DMS153 (cell line): Measurements from ENCODE around the gene RCL1.

Source experiments
- DNase-seq: peaks from one replicate; lab custom pipeline; 2025; lab: John Stamatoyannopoulos, UW

Gene RCL1

DNA sequence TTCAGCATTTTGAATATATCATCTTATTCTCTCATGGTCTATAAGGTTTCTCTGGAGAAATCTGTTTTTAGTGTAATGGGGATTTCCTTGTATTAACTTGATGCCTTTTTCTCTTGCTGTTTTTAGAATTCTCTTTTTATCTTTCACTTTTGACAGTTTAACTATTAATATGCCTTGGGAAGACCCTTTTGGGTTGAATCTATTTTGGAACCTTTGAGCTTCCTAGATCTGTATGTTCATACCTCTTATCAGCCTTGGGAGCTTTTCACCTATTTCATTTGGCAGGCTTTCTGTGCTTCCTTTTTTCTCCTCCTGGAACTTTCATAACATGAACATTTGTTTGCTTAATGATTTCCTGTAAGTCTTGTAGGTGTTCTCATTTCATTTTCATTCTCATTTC lies 22.2 kb downstream of the RCL1 start:
- no peak for DNase-seq

GRCh38 chr9:4815381-4815956 lies 22.7 kb downstream of the RCL1 start:
- no peak for DNase-seq

- no peak for DNase-seq
These were observed 27.4 kb downstream of the RCL1 start for GRCh38 chr9:4820168-4820567.

GRCh38 chr9:4821133-4821532 lies 28.4 kb downstream of the RCL1 start:
- no peak for DNase-seq

GRCh38 chr9:4822057-4822456 lies 29.3 kb downstream of the RCL1 start:
- no peak for DNase-seq

DNA sequence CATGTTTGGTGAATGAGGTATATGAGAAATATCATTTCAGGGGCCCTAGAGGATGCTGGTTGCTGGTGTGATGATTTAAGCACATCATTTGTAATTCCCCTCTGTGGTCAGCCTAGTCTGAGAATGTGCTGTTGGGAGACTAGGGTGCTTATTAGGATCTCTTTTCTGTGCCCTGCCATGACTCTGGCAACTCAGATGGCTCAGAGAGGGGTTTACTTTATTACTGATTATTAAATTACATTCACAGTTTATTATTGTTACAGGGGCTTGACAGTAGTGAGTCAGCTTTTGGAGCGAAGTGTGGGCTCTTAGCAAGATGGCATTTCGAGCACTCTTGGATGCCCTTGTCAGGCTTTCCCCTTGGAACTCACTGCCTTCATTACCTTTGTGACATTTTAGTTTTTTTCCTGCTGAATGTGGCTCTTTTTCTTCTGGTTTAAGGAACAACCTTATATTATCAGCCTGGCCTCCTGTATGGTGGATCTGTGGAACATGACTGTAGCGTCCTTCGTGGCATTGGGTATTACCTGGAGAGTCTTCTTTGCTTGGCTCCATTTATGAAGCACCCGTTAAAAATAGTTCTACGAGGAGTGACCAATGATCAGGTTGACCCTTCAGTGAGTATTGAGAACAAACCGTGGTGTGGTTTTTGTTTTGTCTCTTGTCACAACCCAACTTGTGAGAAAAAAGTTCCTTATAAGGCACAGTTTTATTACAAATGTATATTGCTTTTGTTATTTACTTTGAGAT lies 33.8 kb downstream of the RCL1 start:
- DNase-seq = no peak

GRCh38 chr9:4827224-4827623 lies 34.5 kb downstream of the RCL1 start:
- no peak for DNase-seq

DNA sequence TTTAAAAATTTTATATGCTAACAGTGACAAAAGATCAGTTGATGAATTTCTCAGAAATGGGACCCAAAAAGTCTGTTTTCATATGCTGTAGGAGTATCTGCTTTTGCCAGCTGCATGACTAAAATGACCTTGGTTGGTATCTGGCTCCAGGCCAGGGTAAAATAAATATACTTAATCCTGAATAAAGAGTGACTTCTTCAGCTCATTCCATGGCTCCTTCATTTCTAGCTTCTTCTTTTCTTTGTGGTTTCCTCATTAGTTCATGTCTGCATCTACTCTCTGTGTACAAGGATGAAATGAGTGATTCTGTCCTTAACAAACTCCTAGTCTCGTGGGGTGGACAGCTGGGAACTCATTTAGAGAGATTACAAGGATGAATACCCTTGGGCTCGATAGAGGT lies 36.0 kb downstream of the RCL1 start:
- no peak for DNase-seq

- DNase-seq = no peak
These were observed 37.2 kb downstream of the RCL1 start for GRCh38 chr9:4829969-4830368.

DNA sequence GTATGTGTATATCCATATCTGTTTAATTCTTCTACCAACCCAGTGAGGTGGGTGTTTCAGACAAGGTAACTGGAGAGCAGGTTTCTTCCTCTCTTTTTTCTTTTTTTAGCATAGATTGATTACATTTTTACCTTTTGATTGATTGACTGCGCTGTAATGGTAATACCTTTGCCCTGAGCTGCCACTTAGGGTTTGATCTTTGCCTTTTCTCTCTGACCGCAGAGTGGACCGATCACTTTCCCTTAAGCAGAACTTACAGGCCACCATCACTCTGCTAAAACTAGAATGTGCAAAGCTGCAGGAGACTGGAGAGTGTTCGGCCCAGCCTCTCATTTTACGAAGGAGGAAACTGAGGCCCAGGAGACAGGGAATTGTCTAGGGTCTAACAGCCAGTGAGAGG lies 38.0 kb downstream of the RCL1 start:
- no peak for DNase-seq

GRCh38 chr9:4831119-4831518 lies 38.4 kb downstream of the RCL1 start:
- DNase-seq = no peak

DNA sequence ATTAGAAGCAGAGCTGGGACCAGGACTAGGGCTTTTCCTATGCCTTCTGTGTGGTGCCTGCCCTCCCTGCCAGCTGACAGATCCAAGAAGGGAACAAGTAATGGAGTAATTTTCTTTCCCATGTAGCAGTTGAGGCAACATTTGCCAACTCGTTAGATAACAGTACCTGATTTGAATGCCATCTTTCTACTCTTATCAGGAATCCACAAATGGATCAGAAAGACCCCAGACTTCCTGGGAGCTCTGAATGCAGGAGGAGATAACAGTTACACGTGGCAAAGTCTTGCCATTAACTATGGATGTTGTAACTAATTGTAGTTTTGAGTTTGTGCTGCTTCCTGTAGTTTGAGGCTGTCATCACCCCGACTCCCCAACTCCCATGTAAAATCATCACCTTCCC lies 39.2 kb downstream of the RCL1 start:
- no peak for DNase-seq

GRCh38 chr9:4832786-4833579 lies 40.2 kb downstream of the RCL1 start:
- no peak for DNase-seq

GRCh38 chr9:4833781-4834560 lies 41.2 kb downstream of the RCL1 start:
- no peak for DNase-seq

GRCh38 chr9:4836676-4837075 lies 43.9 kb downstream of the RCL1 start:
- DNase-seq = no peak

DNA sequence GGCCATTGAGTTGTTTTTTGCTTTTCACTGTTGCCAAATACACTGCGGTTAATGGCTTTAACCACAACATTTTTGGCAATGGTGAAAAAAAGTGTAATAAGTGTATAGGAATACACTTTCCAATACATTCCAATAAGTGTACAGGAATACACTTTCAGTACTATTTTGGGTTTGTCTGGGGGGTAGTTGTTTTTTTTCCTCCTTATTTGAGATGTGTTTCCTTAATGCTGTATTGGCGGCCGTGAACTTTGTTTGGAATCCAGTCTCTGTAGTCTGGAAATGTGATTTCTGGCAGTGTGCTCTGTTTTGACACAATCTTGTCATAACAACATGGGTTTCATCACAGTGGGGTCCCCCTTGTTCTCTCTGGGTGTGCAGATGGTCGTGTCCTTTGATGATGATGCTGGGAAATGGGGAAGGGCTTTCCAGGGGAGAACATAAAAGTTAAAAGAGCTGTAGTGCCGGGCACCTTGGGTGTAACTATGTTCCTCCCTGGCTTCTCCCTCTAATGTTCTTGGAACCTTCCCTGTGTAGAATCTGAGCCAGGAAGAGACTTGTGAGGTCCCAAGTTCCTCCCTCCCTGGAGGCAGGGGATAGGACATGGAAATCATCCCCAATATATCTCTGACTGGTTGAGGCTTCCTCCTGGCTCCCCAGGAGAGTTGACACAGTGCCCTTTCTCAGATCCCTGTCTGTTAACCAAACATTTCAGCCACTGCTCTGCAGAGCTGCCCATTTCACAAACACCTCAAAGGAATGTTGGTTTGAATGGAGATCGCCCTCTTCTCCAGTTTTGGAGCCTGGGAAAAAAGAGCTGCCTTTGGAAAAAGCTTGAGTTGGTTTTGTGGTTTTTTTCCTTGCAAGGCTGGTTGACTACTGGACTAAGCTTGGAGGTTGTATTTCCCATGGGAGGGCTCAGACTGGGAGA lies 44.8 kb downstream of the RCL1 start:
- no peak for DNase-seq

DNA sequence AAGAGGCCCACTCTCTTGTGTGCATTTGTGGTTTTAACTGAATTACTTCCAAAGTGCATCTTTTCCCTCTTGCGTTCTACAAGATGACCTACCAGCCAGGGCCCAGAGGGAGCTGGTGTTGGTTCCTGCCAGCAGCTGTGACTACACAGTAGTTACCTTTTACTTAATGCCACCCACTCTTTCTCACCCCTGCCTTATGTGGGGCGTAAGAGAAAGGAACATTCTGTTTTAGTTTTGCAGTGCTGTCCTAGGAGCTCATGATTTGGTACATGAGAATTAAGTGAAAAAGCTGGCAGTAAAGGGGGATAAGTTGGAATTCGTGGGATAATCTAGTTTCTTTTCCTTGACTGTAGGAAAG lies 45.4 kb downstream of the RCL1 start:
- no peak for DNase-seq

GRCh38 chr9:4839470-4839912 lies 46.7 kb downstream of the RCL1 start:
- DNase-seq = no peak

- DNase-seq = no peak
These were observed 47.3 kb downstream of the RCL1 start for GRCh38 chr9:4840018-4840417.

- no peak for DNase-seq
These were observed 49.5 kb downstream of the RCL1 start for GRCh38 chr9:4842213-4842612.

DNA sequence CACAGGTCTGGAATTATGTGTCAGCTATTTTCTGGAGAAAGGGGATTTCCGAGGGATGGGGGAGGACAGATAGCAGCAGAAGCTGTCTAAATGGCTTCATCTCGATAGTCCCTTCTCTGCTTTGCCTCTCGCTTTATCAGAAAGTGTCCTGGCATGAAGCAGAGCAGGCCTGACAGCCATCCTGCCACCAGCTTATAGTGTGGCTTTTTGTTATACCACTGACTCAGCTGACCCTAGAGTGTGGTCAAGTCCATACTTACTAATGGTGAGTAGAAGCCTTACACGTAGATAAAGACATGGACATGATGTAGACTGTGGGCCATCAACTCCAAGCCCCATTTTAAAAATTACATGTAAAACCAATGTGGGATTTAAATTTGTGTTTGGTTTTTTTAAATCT lies 50.0 kb downstream of the RCL1 start:
- DNase-seq = no peak
